RWPE2 (cell line): Measurements from ENCODE around the gene SORCS1.

Experiments used
- ATAC-seq: fragments of 200-7000 bp; cut with Tn5 transposase; 3 replicates; pipeline ENCODE4 v1.9.1; 2021; ENCODE audit warnings: low read depth
- DNase-seq: peaks from one replicate; pipeline ENCODE4 v3.0.0-alpha.2; 2020; ENCODE audit warnings: low spot score
- H3K27ac ChIP-seq: fragments of 450-650 bp; 2 replicates; pipeline ENCODE4 v1.5.1; 2017; ENCODE audit warnings: mild to moderate bottlenecking; ENCODE audit not compliant: poor library complexity, severe bottlenecking
- H3K27me3 ChIP-seq: fragments of 250-450 bp; sonication (Bioruptor Pico); 2 replicates; pipeline ENCODE4 v1.5.1; 2021; ENCODE audit warnings: mild to moderate bottlenecking, moderate library complexity; ENCODE audit not compliant: insufficient read depth, poor library complexity, severe bottlenecking
- H3K36me3 ChIP-seq: fragments of 250-450 bp; sonication (Bioruptor Pico); 2 replicates; pipeline ENCODE4 v1.5.1; 2020; ENCODE audit warnings: low read depth, mild to moderate bottlenecking, moderate library complexity
- H3K4me1 ChIP-seq: fragments of 250-450 bp; sonication (Bioruptor Pico); 2 replicates; pipeline ENCODE4 v1.5.1; 2021; ENCODE audit warnings: mild to moderate bottlenecking, moderate library complexity; ENCODE audit not compliant: insufficient read depth, poor library complexity, severe bottlenecking
- H3K4me3 ChIP-seq: fragments of 250-450 bp; sonication (Bioruptor Pico); 2 replicates; pipeline ENCODE4 v1.5.1; 2021; ENCODE audit warnings: mild to moderate bottlenecking, moderate library complexity; ENCODE audit not compliant: severe bottlenecking
- H3K9me3 ChIP-seq: fragments of 250-450 bp; sonication (Bioruptor Pico); 2 replicates; pipeline ENCODE4 v1.5.1; 2021; ENCODE audit warnings: mild to moderate bottlenecking, moderate library complexity; ENCODE audit not compliant: severe bottlenecking
- TF ChIP-seq, protein P1 (sequence below): fragments of 450-650 bp; IDR thresholded peaks from one replicate; pipeline ENCODE4 v1.5.1; 2017; ENCODE audit warnings: mild to moderate bottlenecking, moderate library complexity; ENCODE audit not compliant: poor library complexity, severe bottlenecking

Gene SORCS1

DNA sequence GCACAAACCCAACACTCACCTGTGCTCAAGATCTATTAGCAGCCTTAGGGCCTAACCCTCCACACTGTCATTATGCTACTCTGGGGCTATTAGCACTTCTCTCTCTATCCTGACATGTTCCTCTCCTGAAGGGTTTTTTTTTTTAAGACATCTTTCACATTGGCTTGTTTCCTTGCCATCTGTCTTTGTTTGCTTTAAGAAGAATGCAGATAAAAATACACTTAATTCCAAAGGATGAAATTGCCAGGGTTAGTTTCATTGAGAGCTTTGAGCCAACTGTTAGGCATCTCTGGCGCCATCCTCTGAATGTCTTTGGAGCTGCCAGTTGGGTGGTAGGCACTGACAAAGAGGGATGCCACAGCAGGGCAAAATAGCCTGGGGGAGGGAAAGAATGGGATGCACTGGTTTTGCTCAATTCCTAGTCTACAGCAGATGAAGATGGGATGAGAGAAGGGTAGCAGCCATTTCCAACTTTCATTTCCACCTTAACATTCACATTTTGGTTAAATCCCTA, 399.2 kb downstream of the SORCS1 start:
- no peaks in the 10 kb centered on the region for H3K4me1 ChIP-seq
- no peaks in the 10 kb centered on the region for H3K36me3 ChIP-seq
- no peak overlapping the region for H3K4me3 ChIP-seq
- no peak for ATAC-seq
- TF ChIP-seq, protein P1, sequence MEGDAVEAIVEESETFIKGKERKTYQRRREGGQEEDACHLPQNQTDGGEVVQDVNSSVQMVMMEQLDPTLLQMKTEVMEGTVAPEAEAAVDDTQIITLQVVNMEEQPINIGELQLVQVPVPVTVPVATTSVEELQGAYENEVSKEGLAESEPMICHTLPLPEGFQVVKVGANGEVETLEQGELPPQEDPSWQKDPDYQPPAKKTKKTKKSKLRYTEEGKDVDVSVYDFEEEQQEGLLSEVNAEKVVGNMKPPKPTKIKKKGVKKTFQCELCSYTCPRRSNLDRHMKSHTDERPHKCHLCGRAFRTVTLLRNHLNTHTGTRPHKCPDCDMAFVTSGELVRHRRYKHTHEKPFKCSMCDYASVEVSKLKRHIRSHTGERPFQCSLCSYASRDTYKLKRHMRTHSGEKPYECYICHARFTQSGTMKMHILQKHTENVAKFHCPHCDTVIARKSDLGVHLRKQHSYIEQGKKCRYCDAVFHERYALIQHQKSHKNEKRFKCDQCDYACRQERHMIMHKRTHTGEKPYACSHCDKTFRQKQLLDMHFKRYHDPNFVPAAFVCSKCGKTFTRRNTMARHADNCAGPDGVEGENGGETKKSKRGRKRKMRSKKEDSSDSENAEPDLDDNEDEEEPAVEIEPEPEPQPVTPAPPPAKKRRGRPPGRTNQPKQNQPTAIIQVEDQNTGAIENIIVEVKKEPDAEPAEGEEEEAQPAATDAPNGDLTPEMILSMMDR, result no peak
- no peak for DNase-seq
- no peak overlapping the region for H3K27ac ChIP-seq
- H3K9me3 ChIP-seq, result no peaks in the 10 kb centered on the region
- H3K27me3 ChIP-seq, result no peaks in the 10 kb centered on the region

DNA sequence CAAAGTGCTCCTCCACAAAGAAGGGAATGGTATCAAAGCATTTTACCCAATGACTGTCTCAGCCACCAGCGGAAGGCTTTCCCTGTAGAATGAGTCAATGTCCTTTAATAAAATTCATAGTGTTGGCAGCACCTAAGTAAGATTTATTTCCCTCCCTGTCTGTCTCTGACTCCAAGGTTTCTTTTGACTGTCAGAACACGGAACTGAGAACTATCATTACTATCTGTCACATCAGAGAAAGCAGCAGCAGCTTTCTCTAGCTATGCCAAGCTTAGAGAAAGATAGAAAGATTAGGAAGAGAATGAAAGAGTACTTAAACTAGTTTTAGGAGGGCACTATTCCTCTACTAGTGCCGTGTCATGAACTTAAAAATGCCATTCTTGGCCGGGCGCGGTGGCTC, 400.1 kb downstream of the SORCS1 start:
- no peak for ATAC-seq
- Histone ChIP-seq H3K4me3 (no peak overlapping the region), H3K4me1 (no peaks in the 10 kb centered on the region), H3K27ac (no peak overlapping the region), H3K9me3 (no peaks in the 10 kb centered on the region), H3K27me3 (no peaks in the 10 kb centered on the region), H3K36me3 (no peaks in the 10 kb centered on the region)
- DNase-seq, result no peak
- TF ChIP-seq, protein P1, result no peak

DNA sequence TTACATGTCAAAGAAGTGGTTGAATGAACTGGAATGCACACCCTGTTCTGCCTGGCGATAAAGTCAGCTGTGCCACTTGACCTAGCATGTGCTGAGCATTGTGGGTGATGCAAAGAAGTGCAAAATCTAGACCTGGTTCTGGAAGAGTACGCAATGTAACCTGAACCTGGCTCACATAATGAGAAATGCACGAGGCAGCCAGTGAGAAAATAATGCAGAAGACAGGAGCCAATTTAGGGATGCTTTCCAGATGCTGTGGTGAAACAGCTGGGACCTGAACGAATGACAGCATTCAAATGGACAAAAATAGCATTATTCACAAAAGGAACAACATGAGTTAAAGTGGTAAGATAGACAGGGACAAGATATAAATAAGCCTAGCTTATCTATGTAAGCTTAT, 402.6 kb downstream of the SORCS1 start:
- no peaks in the 10 kb centered on the region for H3K36me3 ChIP-seq
- TF ChIP-seq, protein P1, result no peak
- no peak for ATAC-seq
- H3K27ac ChIP-seq, result no peak overlapping the region
- no peaks in the 10 kb centered on the region for H3K4me1 ChIP-seq
- H3K27me3 ChIP-seq, result no peaks in the 10 kb centered on the region
- no peak overlapping the region for H3K4me3 ChIP-seq
- no peak for DNase-seq
- no peaks in the 10 kb centered on the region for H3K9me3 ChIP-seq

DNA sequence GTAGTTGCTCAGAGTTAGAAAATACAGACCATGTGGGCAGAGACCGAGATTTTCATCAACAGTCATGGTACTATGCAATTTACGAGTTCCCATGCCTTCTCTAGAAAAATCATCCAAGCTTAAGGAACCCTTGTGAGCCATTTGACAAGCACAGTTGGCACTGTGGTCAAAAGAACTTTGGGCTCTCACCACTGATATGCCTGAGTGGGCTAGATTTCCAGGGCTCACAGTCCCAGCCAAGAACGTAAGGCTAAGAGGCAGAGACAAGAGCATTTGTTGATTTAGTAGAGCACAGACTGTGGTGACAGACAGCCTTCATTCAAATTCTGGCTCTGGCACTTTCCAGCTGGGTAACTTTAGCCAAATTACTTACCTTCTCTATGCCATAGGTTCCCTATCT, 407.0 kb downstream of the SORCS1 start:
- TF ChIP-seq, protein P1, result no peak
- ATAC-seq, result no peak
- H3K27me3 ChIP-seq, result no peaks in the 10 kb centered on the region
- DNase-seq, result no peak
- H3K27ac ChIP-seq, result no peak overlapping the region
- H3K4me1 ChIP-seq, result no peaks in the 10 kb centered on the region
- H3K36me3 ChIP-seq, result no peaks in the 10 kb centered on the region
- no peaks in the 10 kb centered on the region for H3K9me3 ChIP-seq
- H3K4me3 ChIP-seq, result no peak overlapping the region

DNA sequence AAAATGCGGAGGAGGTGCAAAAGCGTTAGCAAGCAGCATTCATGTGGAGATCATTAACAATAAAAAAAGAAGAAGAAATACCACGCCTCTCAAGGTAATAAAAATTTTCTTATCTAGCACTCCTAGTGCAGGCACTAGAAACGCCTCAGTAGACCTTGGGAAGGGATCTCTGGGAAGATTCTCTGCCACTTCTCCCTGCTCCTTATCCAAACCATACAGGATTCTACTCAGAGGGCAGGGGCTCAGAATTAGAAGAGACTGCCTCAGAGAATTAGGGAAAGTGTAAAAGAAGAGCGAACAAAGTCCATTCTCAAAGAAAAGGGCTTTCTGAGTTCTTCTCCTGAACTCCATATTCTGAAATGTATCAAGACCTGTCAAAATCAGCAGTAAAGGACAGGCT, 413.4 kb downstream of the SORCS1 start:
- Histone ChIP-seq H3K27ac (no peak overlapping the region), H3K27me3 (no peaks in the 10 kb centered on the region), H3K36me3 (no peaks in the 10 kb centered on the region), H3K9me3 (no peaks in the 10 kb centered on the region), H3K4me3 (no peak overlapping the region), H3K4me1 (no peaks in the 10 kb centered on the region)
- no peak for ATAC-seq
- TF ChIP-seq, protein P1, result no peak
- DNase-seq, result no peak
